Mesothelial cell of epicardium (in vitro differentiated cells): ENCODE results near the gene SLCO3A1. TPM values are rescaled to one million over a fixed set of nuclear protein-coding genes. Genes with fewer than 3 reads are reported as not detected.

Experiments
- DNase-seq, 2 experiments: peaks; one replicate each; pipeline ENCODE4 v3.0.0; 2021; ENCODE audit warnings: low spot score in 2 of 2; ENCODE audit not compliant: unreplicated experiment in 2 of 2
- H3K27ac Mint-ChIP-seq: 2 replicates; pipeline ENCODE4 v1.8.0; 2021; ENCODE audit warnings: mixed read lengths
- H3K27me3 Mint-ChIP-seq: 2 replicates; pipeline ENCODE4 v1.8.0; 2021; ENCODE audit warnings: low read depth, mixed read lengths
- H3K36me3 Mint-ChIP-seq: 2 replicates; pipeline ENCODE4 v1.8.0; 2021; ENCODE audit warnings: mixed read lengths
- H3K4me1 Mint-ChIP-seq: 2 replicates; pipeline ENCODE4 v1.8.0; 2021; ENCODE audit warnings: mixed read lengths
- H3K4me3 Mint-ChIP-seq: 2 replicates; pipeline ENCODE4 v1.8.0; 2021; ENCODE audit warnings: mild to moderate bottlenecking, moderate library complexity, mixed read lengths
- H3K9me3 Mint-ChIP-seq: 2 replicates; pipeline ENCODE4 v1.8.0; 2021; ENCODE audit warnings: mixed read lengths
- total RNA-seq: library from RNA; stranded (reverse); gene quantifications from 3 replicates; pipeline ENCODE4 v1.2.1, GENCODE V29; 2021
- TF ChIP-seq, protein P1 (sequence below): fragments of 200-600 bp; sonication (generic); IDR thresholded peaks from one replicate; pipeline ENCODE4 v1.5.0; 2021; ENCODE audit warnings: antibody characterized with exemption; ENCODE audit not compliant: unreplicated experiment

SLCO3A1 gene
- total RNA-seq, 1 donor from 2014 or later, result 1.9 TPM

DNA sequence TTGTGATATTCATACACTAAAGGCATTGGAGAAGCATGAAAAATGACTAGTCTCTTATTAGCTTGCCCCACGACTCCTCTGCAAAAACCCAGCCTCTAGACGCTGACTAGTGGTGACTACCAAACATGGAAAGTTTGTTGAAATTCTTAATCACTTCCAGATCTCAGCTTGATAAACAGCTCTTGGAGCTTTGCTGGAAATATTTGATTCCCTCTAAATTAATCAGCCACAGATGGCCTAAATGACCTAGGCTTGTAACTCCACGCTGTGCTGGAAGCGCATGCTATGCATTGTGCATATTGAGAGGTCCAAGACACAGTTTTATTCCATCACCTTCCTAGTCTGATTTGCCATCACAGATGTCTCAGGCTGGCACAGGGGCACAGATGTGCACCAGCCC, 295.5 kb downstream of the SLCO3A1 start:
- H3K27me3 Mint-ChIP-seq, result peaks cover 7% of the 10 kb centered on the region
- H3K36me3 Mint-ChIP-seq, result no peaks in the 10 kb centered on the region
- TF ChIP-seq, protein P1, sequence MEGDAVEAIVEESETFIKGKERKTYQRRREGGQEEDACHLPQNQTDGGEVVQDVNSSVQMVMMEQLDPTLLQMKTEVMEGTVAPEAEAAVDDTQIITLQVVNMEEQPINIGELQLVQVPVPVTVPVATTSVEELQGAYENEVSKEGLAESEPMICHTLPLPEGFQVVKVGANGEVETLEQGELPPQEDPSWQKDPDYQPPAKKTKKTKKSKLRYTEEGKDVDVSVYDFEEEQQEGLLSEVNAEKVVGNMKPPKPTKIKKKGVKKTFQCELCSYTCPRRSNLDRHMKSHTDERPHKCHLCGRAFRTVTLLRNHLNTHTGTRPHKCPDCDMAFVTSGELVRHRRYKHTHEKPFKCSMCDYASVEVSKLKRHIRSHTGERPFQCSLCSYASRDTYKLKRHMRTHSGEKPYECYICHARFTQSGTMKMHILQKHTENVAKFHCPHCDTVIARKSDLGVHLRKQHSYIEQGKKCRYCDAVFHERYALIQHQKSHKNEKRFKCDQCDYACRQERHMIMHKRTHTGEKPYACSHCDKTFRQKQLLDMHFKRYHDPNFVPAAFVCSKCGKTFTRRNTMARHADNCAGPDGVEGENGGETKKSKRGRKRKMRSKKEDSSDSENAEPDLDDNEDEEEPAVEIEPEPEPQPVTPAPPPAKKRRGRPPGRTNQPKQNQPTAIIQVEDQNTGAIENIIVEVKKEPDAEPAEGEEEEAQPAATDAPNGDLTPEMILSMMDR, result no peak
- H3K4me1 Mint-ChIP-seq, result peaks cover 83% of the 10 kb centered on the region
- H3K27ac Mint-ChIP-seq, result no peak overlapping the region
- no peak overlapping the region for H3K4me3 Mint-ChIP-seq
- no peaks in the 10 kb centered on the region for H3K9me3 Mint-ChIP-seq
- no peak for DNase-seq

DNA sequence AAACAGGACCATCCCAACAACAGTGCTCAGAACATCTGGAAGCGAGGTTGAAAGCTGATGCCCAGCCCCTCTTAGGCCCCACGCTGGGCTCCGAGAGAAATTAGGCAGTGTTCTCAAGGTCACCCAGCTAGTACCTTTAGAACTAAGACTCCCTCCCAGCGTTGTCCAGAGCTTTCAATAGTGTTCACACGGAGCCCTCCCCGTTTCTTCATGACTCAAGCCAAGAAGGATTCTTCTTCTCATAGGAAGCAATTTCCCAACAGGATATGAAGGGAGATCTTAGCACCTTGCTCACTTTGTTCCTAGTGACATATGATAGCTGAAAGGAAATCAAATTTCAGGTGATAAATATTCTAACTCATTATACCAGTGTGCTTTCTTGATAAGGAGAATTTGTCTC, 296.0 kb downstream of the SLCO3A1 start:
- TF ChIP-seq, protein P1, result no peak
- Mint-ChIP-seq H3K4me1 (peaks cover 83% of the 10 kb centered on the region), H3K27ac (no peak overlapping the region), H3K4me3 (no peak overlapping the region), H3K36me3 (no peaks in the 10 kb centered on the region), H3K27me3 (peaks cover 10% of the 10 kb centered on the region), H3K9me3 (no peaks in the 10 kb centered on the region)
- DNase-seq, result no peak

DNA sequence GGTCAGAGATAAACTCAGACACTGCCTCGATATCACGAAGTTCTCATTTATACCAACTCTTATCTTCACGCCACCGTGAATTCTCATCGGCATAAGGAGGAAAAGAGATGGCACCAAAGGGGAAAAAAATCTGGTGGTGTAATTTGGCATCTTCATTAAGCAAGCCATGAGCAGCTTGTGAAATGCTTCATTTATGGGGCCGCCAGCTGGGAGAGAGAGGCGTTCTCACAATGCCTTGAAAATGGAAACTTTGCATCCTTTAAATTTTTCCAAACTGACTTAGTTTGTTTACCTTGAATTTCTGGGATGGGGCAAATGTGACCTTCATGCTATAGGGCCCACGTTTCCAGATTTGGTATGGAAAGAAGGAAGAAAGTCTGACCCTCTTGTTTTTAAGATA, 297.7 kb downstream of the SLCO3A1 start:
- TF ChIP-seq, protein P1, result no peak
- Mint-ChIP-seq H3K27ac (peak overlapping the region; percentile 81), H3K4me1 (peaks cover 69% of the 10 kb centered on the region), H3K36me3 (no peaks in the 10 kb centered on the region), H3K9me3 (no peaks in the 10 kb centered on the region), H3K27me3 (peaks cover 21% of the 10 kb centered on the region), H3K4me3 (no peak overlapping the region)
- DNase-seq, result no peak

DNA sequence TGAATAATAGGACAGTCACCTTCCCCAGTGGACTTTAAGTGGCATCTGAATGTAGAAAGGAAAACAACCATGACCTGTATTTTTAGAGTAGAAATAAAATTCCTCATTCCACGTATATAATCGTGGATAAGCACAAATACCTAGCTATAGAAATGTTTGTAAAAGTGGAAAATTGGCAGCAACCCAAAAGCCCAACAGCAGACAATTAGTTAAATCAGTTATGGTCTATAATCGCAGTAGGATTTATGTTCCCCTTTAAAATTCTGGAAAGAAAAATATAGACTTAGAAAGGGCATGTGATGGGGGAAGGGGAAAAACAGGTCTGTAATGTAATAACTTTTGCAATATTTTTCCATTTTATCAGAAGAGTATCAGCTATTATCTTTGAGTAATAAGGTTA, 298.2 kb downstream of the SLCO3A1 start:
- peaks cover 63% of the 10 kb centered on the region for H3K4me1 Mint-ChIP-seq
- TF ChIP-seq, protein P1, result no peak
- DNase-seq, result no peak
- no peaks in the 10 kb centered on the region for H3K36me3 Mint-ChIP-seq
- H3K27me3 Mint-ChIP-seq, result peaks cover 21% of the 10 kb centered on the region
- H3K27ac Mint-ChIP-seq, result peak overlapping the region; percentile 81
- H3K9me3 Mint-ChIP-seq, result no peaks in the 10 kb centered on the region
- no peak overlapping the region for H3K4me3 Mint-ChIP-seq

DNA sequence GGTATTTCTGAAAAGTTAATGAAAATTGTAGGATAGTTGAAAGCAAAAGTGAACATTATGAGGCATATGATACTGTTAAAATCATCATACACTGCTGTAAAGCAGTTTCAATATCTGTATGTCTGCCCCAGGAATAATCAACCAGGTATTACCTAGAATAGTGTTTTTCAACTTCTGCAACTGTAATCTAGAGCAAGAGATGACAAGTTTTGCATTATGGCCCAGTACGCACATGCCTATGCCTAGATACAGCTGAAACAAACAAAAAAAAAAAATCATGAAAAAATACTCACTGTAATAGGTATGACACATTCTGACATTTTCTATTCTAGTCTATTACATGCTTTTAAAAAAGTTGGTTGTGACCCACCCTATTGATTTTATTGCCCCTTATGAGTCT, 299.5 kb downstream of the SLCO3A1 start:
- H3K9me3 Mint-ChIP-seq, result no peaks in the 10 kb centered on the region
- H3K27me3 Mint-ChIP-seq, result peaks cover 27% of the 10 kb centered on the region
- no peak for DNase-seq
- no peak overlapping the region for H3K4me3 Mint-ChIP-seq
- H3K27ac Mint-ChIP-seq, result peak overlapping the region; percentile 19
- H3K36me3 Mint-ChIP-seq, result no peaks in the 10 kb centered on the region
- TF ChIP-seq, protein P1, result no peak
- H3K4me1 Mint-ChIP-seq, result peaks cover 55% of the 10 kb centered on the region

DNA sequence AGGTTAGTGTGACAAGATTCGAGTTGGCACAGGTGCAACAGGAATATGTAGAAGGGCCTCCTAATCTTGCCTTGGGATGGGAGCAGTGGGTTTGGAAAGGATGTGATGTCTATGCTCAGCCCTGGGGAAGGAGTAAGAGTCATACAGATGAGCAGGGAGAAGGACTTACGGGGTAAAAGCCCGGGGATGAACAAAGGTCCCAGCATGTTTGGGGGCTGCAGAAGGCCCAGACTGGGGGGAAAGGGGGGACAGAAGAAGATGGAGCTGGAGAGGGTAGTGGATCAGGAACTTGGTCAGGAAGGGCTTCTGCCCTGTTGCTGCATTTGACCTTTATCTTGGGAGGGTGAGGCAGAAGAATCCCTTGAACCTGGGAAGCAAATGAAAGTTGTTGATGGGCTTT, 300.1 kb downstream of the SLCO3A1 start:
- Mint-ChIP-seq H3K9me3 (no peaks in the 10 kb centered on the region), H3K27me3 (peaks cover 30% of the 10 kb centered on the region), H3K36me3 (no peaks in the 10 kb centered on the region), H3K4me3 (no peak overlapping the region), H3K4me1 (peaks cover 59% of the 10 kb centered on the region), H3K27ac (no peak overlapping the region)
- TF ChIP-seq, protein P1, result no peak
- no peak for DNase-seq
